ENCODE measurements around the gene NBPF4. TPM values are rescaled to one million over a fixed set of nuclear protein-coding genes. Genes with fewer than 3 reads are reported as not detected.
"Not testable (repeated sequence)": the region's sequence is repeated elsewhere in the genome, so short reads cannot be mapped to it uniquely, and the experiment has no call there.

NBPF4 gene, protein sequence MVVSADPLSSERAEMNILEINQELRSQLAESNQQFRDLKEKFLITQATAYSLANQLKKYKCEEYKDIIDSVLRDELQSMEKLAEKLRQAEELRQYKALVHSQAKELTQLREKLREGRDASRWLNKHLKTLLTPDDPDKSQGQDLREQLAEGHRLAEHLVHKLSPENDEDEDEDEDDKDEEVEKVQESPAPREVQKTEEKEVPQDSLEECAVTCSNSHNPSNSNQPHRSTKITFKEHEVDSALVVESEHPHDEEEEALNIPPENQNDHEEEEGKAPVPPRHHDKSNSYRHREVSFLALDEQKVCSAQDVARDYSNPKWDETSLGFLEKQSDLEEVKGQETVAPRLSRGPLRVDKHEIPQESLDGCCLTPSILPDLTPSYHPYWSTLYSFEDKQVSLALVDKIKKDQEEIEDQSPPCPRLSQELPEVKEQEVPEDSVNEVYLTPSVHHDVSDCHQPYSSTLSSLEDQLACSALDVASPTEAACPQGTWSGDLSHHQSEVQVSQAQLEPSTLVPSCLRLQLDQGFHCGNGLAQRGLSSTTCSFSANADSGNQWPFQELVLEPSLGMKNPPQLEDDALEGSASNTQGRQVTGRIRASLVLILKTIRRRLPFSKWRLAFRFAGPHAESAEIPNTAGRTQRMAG
- polyA plus RNA-seq (2013, experiment 1 of 2): not detected
- not detected for polyA plus RNA-seq (2013, experiment 2 of 2)

DNA sequence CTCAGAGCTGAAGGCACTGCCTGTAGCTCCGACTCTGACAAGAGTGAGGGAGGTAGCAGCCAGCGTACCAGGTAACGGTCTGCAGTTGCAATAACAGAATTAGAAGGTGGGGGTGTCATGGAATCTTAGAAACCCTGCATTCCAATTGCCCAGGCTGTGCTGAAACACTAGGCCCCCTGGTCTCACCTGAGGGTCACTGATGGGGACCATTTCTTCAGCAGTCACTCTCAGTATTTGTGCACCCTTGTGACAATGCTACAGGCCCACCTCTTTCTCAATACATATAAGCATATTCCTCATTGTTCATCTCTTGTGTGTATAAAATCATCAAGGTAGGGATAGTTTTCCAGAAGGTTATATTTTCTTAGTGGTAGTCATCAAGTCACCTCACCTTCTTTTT is at the start of gene NBPF4:
NBPF4 (minus strand) TSS at position 101 of the 400 bp plus-strand sequence. CDS start 315 bp downstream, outside the sequence.
- H3K4me1 ChIP-seq (ENCODE audit: insufficient read depth, low read length); H3K27me3 ChIP-seq (ENCODE audit: insufficient read depth, low read length); H3K9me3 ChIP-seq (ENCODE audit: insufficient read depth, low read depth, low read length); H3K27ac ChIP-seq (ENCODE audit: low read depth, low read length); H3K9ac ChIP-seq (ENCODE audit: low read depth, low read length); H3K4me3 ChIP-seq (ENCODE audit: low read length); H3K36me3 ChIP-seq (ENCODE audit: insufficient read depth, low read length): not testable (repeated sequence)
- WGBS: no CpG with 5 or more reads among the region's 3 CpGs

DNA sequence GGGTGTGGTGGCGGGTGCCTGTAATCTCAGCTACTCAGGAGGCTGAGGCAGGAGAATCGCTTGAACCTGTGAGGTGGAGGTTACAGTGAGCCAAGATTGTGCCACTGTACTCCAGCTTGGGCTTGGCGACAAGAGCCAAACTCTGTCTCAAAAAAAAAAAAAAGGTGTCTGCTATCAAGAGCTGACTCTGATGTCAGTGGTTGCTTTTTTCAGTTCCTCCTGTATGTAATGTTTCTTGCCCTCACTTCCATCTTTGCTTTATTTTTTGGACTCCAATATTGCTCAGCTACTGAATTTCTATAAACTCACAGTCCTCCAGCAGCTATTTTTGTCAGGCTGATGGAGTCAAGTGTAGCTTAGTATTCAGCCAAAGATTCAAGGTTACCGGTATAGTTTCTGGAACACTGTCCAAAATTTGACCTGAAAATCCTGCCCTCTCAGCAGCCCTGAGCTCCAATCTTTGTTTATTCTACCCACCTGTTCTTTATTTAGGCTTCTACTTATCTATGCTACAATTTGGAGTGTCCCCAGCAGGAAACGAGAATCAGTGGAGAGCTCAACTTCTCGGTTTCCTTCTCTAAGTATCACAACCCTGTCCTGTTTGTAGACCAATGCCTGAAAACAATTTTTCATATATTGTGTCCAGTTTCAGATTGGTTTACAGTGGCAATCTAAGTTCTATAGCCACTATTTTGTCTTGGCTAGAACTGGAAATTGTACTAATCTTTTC is 38.8 kb upstream of the NBPF4 start:
- H3K9ac ChIP-seq (ENCODE audit: low read depth, low read length); H3K27ac ChIP-seq (ENCODE audit: low read depth, low read length); H3K9me3 ChIP-seq (ENCODE audit: insufficient read depth, low read depth, low read length); H3K4me3 ChIP-seq (ENCODE audit: low read length); H3K4me1 ChIP-seq (ENCODE audit: insufficient read depth, low read length); H3K36me3 ChIP-seq (ENCODE audit: insufficient read depth, low read length); H3K27me3 ChIP-seq (ENCODE audit: insufficient read depth, low read length): not testable (repeated sequence)
- no CpG with 5 or more reads among the region's 6 CpGs for WGBS

DNA sequence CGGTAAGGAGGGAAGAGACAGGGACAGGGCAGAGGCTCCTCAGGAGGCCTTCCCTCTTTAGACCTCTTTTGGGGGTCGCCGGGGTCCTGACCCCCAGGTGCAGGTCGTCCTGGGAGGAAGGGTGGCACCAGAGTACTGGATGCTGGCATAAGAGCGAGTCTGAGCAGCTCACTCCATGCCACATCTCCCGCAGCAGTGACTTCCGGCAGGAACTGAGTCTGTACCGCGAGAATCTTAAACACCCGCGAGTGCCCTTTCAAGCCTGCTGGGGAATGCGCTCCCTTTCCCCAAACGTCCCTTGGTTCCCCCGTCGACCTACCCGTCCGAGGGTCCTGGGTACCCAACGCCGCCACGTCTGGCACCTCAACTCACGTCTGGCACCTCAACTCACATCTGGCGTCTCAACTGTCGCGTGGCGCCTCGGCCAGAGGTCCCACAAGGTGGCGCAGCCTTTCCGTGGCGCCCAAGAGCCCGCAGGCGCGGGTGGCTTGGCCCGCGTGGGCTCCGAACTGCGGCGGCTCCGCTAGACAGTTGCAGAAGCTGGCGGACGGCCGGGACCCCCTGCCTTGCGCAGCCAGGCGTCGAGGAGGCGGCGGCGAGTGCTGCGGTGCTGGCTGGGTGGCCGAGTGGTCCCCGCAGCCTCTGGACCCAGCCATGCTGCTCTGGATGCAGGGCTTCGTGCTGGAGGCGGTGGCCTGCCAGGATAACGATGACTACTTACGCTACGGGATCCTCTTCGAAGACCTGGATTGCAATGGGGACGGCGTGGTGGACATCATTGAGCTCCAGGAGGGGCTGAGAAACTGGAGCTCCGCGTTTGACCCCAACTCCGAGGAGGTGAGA is 28.8 kb upstream of the NBPF4 start:
- H3K27me3 ChIP-seq (ENCODE audit: insufficient read depth, low read length); H3K9ac ChIP-seq (ENCODE audit: low read depth, low read length); H3K36me3 ChIP-seq (ENCODE audit: insufficient read depth, low read length); H3K4me3 ChIP-seq (ENCODE audit: low read length); H3K27ac ChIP-seq (ENCODE audit: low read depth, low read length); H3K4me1 ChIP-seq (ENCODE audit: insufficient read depth, low read length); H3K9me3 ChIP-seq (ENCODE audit: insufficient read depth, low read depth, low read length): not testable (repeated sequence)
- whole genome bisulfite sequencing: no CpG with 5 or more reads among the region's 61 CpGs

DNA sequence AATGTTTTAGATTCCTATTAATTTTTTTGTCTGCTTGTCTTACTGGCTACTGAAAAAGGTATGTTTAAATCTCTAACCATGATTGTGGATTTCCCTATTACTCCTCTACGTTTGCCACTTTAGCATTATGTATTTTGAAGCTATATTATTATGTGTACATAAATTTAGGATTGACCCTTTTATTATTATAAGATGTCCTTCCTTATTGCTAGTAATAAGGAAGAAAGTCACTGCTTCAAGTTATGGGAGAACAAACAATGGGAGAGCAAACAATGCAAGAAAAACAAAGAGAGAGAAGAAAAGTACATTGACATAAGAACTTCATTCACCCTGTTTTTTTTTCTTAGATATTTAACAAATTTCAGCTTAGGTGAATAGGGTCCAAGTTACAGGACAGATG is 23.2 kb upstream of the NBPF4 start:
- H3K4me1 ChIP-seq (ENCODE audit: insufficient read depth, low read length); H3K27ac ChIP-seq (ENCODE audit: low read depth, low read length); H3K36me3 ChIP-seq (ENCODE audit: insufficient read depth, low read length); H3K4me3 ChIP-seq (ENCODE audit: low read length); H3K9ac ChIP-seq (ENCODE audit: low read depth, low read length); H3K9me3 ChIP-seq (ENCODE audit: insufficient read depth, low read depth, low read length); H3K27me3 ChIP-seq (ENCODE audit: insufficient read depth, low read length): not testable (repeated sequence)
- WGBS: no CpG with 5 or more reads among the region's 1 CpG

DNA sequence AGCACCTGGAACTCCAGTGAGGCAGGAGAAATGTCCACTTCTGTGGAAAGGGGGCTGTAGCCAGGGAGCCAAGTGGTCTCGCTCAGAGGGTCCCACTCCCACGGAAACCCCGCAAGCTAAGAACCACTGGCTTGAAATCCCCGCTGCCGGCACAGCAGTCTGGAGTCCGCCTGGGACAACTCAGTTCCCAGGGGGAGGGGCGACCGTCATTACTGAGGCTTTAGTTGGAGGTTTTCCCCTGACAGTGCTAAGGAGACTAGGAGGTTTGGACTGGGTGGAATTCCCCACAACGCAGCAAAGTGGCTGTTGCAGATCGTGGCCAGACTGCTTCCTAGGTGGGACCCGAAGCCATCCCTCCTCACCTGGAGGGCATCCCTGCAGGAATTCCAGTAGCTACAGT is 18.1 kb upstream of the NBPF4 start:
- H3K27me3 ChIP-seq (ENCODE audit: insufficient read depth, low read length); H3K9me3 ChIP-seq (ENCODE audit: insufficient read depth, low read depth, low read length); H3K4me3 ChIP-seq (ENCODE audit: low read length); H3K9ac ChIP-seq (ENCODE audit: low read depth, low read length); H3K36me3 ChIP-seq (ENCODE audit: insufficient read depth, low read length); H3K4me1 ChIP-seq (ENCODE audit: insufficient read depth, low read length); H3K27ac ChIP-seq (ENCODE audit: low read depth, low read length): not testable (repeated sequence)
- WGBS: no CpG with 5 or more reads among the region's 11 CpGs

DNA sequence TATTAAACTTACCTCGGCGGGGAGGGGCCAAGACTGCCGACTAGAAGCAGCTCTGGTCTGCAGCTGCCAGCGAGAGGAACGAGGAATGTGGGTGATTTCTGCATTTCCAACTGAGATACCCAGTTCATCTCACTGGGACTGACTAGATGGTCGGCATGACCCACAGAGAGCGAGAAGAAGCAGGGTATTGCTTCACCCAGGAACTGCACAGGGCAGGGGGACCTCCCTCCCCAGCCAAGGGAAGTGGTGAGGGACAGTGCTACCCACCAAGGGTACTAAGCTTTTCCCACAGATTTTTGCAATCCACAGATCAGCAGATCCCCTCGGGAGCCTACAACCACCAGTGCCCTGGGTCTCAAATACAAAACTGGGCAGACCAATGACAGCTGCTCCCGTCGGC is 17.6 kb upstream of the NBPF4 start:
- not testable (repeated sequence) for H3K27me3 ChIP-seq (ENCODE audit: insufficient read depth, low read length); H3K9ac ChIP-seq (ENCODE audit: low read depth, low read length); H3K36me3 ChIP-seq (ENCODE audit: insufficient read depth, low read length); H3K4me3 ChIP-seq (ENCODE audit: low read length); H3K9me3 ChIP-seq (ENCODE audit: insufficient read depth, low read depth, low read length); H3K4me1 ChIP-seq (ENCODE audit: insufficient read depth, low read length); H3K27ac ChIP-seq (ENCODE audit: low read depth, low read length)
- WGBS: no CpG with 5 or more reads among the region's 10 CpGs

DNA sequence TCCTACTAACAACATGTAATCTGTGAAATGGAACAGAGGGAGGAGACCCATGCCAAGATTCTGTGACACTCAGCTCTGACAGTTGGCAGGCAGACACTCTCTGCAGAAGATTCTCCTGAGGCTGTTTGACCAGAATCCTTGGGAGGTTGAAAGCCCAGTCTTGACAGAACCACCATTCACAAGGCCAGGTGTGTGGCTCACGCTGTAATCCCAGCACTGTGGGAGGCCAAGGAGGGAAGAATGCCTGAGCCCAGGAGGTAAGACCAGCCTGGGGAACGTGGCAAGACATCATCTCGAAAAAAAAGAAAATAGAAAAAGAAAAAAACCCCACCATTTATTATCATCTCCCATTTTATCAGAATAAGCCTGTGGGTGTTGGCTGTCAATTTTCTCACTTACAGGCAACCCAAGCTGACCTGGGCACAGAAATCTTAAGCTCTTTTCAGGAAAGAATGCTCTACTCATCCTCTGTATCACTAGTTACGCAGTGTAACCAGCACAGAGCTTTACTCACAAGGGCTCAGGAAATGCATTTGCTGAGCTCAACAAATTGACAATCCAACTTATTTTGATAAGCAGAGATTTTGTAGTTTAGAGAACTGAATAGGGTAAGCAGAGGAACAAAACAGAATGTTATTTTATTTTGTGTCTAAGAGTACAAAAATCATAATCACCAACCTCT is 16.8 kb upstream of the NBPF4 start:
- H3K36me3 ChIP-seq (ENCODE audit: insufficient read depth, low read length); H3K4me3 ChIP-seq (ENCODE audit: low read length); H3K9me3 ChIP-seq (ENCODE audit: insufficient read depth, low read depth, low read length); H3K27me3 ChIP-seq (ENCODE audit: insufficient read depth, low read length); H3K27ac ChIP-seq (ENCODE audit: low read depth, low read length); H3K4me1 ChIP-seq (ENCODE audit: insufficient read depth, low read length); H3K9ac ChIP-seq (ENCODE audit: low read depth, low read length): not testable (repeated sequence)
- no CpG with 5 or more reads among the region's 4 CpGs for WGBS

DNA sequence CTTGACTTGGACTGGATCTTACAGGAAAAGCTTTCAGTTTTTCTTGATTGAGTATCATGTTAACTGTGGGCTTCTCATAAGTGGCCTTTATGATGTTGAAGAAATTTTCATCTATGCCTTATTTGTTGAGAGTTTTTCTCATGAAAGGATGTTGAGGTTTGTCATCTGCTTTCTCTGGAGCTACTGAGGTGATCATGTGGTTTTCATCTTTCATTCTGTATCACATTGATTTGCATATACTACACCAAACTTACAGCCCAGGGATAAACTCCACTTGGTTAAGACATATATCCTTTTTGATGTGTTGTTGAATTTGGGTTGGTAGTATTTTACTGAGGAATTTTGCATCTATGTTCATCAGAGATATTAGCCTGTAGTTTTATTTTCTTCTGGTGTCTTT is 11.6 kb upstream of the NBPF4 start:
- not testable (repeated sequence) for H3K4me3 ChIP-seq (ENCODE audit: low read length); H3K9me3 ChIP-seq (ENCODE audit: insufficient read depth, low read depth, low read length); H3K36me3 ChIP-seq (ENCODE audit: insufficient read depth, low read length); H3K27ac ChIP-seq (ENCODE audit: low read depth, low read length); H3K27me3 ChIP-seq (ENCODE audit: insufficient read depth, low read length); H3K9ac ChIP-seq (ENCODE audit: low read depth, low read length); H3K4me1 ChIP-seq (ENCODE audit: insufficient read depth, low read length)

DNA sequence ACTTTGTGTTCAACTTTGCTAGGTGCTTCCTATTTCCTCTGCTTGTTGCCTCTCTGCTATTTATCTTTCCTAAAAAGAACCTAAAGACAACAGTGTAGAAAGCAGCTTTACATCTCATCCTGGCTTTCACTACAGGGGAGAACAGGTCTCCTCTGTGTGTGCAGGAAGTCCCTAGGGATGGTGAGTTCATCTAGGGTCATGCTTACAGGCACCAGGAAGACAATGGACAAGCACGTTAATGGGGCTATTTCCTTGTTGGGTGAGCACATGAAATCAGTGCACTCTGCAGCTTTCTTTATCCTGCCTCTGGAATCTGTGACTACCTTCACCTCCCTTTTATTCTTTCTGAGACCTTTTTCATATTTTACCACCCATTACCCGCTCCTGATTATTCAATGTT is 4.5 kb downstream of the NBPF4 start:
- H3K4me1 ChIP-seq (ENCODE audit: insufficient read depth, low read length); H3K27me3 ChIP-seq (ENCODE audit: insufficient read depth, low read length); H3K36me3 ChIP-seq (ENCODE audit: insufficient read depth, low read length); H3K9me3 ChIP-seq (ENCODE audit: insufficient read depth, low read depth, low read length); H3K27ac ChIP-seq (ENCODE audit: low read depth, low read length); H3K9ac ChIP-seq (ENCODE audit: low read depth, low read length); H3K4me3 ChIP-seq (ENCODE audit: low read length): not testable (repeated sequence)
- no CpG with 5 or more reads among the region's 2 CpGs for WGBS

DNA sequence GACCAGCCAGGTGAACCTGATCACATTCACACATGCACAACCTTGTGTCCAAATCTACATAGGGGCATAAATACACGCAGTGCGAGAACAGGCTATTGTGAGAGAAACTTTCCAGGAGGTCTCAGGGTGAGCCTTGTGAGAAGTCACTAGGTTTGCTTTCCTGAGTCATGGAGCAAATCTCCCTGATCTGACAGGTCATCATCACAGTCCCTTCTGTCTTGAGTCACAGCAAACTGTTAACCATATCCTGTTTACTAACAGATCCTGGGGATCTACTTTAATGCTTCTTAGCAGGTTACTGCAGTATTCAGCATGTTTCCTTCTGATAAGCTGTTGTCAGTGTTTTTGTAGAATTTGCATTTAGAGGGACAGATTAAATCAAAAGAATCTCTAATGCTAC is 8.6 kb downstream of the NBPF4 start:
- not testable (repeated sequence) for H3K9me3 ChIP-seq (ENCODE audit: insufficient read depth, low read depth, low read length); H3K4me3 ChIP-seq (ENCODE audit: low read length); H3K36me3 ChIP-seq (ENCODE audit: insufficient read depth, low read length); H3K9ac ChIP-seq (ENCODE audit: low read depth, low read length); H3K27me3 ChIP-seq (ENCODE audit: insufficient read depth, low read length); H3K27ac ChIP-seq (ENCODE audit: low read depth, low read length); H3K4me1 ChIP-seq (ENCODE audit: insufficient read depth, low read length)
- WGBS: no CpG with 5 or more reads among the region's 2 CpGs
